ENCODE measurements around the gene TBC1D7.

The TBC1D7 gene

GRCh38 chr6:13290335-13290734, 38.0 kb downstream of the TBC1D7 start:
- no peak for DNase-seq

DNA sequence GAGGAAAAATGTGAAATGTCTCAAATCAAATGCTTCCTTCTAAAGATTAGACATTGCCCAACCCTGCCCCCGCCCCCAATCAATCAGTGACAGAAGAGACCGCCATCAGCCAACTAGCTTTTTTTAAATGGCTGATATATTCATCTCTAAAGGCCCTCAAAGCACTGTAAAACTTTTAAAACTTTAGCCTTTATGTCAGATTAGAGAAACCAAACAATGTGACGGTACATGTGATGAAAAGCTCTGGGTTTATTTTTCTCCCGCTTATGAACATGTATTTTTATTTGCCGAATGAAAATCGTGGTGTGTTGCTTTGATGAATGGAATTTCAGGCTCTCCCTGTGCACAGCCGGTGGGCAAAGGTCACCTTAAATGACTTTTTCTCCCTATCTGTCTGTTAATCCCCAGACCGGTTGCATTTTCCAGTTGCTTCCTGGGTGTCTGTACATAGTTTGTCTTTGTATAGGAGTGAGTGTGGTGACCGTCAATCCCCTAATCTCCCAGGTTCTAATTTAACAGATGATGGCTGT, 38.5 kb downstream of the TBC1D7 start:
- DNase-seq: no peak

GRCh38 chr6:13288969-13289391, 39.4 kb downstream of the TBC1D7 start:
- no peak for DNase-seq

DNA sequence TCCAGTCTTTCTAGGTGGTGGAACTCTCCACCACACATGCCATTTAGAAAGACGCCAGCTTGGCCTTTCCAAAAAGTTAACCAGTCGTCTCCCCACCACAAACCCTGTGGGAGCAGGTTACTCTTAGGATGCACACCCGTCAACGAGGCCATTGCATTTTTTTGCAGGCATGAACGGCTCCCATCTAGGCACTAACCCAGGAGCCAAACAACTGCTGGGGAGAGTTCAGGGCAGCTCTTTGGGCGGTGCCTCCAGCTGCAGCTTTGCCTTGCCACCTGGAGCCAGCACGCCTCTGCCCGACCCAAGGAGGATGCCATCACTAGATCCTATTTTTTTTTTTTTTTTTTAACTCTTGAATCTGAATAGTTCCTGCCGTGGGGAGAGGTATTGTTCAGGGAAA, 39.9 kb downstream of the TBC1D7 start:
- no peak for DNase-seq

DNA sequence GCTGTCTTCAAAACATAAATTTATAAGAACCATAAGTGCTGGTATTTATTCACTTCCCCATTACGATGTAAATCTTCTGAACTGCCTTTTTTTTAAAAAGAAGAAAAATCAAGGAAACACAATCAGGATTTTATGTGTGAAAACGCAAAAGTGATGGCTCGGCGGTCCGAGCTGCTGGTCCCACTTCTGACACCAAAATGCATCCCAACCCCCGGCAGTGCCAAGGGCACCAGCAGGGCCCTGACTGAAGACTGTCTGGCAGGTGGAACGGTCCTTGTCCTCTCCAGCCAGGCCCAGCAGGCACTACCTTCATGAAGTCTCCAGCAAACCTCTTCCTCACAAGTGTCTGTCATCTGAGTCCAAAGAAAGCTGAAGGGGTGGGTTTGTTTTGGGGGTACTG, 41.2 kb downstream of the TBC1D7 start:
- no peak for DNase-seq

- no peak for DNase-seq
Measured at GRCh38 chr6:13286181-13286580, 42.2 kb downstream of the TBC1D7 start.

- DNase-seq: no peak
Measured at GRCh38 chr6:13285705-13286104, 42.6 kb downstream of the TBC1D7 start.

GRCh38 chr6:13284646-13285045, 43.7 kb downstream of the TBC1D7 start:
- DNase-seq: no peak

GRCh38 chr6:13283331-13283730, 45.0 kb downstream of the TBC1D7 start:
- no peak for DNase-seq

DNA sequence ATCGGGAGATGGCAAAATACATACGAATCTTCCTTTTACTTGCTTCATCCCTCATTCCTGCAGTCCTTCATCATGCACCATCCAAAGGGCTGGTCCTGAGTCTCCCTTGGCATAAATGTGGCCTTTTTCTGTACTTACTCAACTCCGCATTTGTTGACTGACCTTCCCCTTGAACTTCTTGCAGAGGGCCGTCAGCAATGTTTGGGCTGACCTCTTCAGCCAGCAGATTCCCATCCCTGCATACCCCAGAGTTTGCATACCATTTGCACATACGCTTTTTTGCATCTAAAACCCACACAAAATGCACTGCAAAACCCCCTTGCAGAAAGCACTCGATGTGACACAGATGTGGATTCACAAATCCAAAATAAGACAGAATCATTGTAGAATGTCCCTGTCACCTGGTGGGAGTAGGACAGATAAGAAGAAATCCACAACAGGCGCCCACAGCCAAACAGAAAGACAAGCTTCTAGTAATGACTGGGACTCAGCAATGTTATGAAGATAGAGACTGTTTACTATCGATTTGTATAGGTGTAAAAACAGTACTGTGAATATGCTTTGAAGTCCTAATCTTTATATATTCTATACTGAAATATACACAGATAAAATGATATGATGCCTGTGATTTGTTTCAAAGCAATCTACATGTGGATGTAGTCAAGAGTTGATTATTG, 45.8 kb downstream of the TBC1D7 start:
- no peak for DNase-seq

GRCh38 chr6:13281686-13282085, 46.7 kb downstream of the TBC1D7 start:
- no peak for DNase-seq

GRCh38 chr6:13280254-13280653, 48.1 kb downstream of the TBC1D7 start:
- no peak for DNase-seq

- DNase-seq: no peak
Measured at GRCh38 chr6:13278991-13279390, 49.3 kb downstream of the TBC1D7 start.

- no peak for DNase-seq
Measured at GRCh38 chr6:13278164-13278563, 50.2 kb downstream of the TBC1D7 start.

DNA sequence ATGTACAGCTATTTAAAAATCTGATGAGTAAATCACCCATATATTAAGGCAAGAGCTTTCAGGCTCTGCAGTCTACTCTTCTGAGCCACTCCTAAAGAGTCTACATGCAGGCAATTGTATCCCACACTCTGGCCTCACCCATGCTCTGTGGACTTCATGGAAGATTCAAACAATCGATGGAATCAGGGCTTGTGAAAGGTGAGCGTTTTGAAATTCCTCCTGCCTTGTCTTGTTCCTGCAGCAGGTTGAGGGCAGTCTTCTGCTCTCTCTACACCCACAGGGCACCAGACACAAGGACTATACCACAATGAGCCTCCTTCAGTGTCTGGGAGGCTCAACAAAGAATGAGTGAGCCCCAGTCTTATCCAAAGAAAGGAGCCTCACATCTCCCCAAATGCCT, 51.1 kb downstream of the TBC1D7 start:
- no peak for DNase-seq

- no peak for DNase-seq
Measured at GRCh38 chr6:13275435-13275989, 52.8 kb downstream of the TBC1D7 start.

DNA sequence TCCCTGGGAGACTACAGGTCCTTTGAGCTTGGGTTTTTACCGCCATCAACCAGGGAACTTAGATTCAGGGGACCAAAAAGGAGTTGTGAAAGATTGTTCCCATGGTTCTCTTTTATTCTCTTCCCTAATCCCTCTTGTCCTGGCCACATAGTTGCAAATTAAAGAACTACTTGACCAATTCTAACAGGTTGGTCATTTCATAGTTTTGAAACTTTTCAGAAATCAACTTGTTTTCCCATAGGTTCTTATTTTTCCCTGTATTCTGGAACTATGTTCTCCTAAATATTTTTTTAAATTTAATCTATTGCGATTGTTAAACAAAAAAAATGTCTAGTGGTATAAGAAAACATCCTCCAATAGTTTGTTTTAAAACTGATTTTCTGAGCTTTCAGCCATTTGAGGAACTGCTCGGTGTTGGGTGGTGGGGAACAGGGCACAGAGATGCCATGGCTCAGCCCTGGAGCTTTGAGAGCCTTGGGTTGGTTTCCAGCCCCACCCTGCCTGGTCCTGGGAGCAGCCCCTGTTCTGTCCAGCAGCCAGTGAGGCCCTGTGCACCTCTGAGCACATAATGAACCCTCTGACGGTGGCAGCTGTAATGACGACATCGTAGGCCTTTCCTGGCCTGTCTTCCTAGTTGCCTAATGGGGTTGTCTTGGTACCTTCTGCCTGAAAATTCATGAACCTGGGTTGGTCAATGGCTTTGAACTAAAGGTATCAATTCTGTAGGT, 53.5 kb downstream of the TBC1D7 start:
- DNase-seq: no peak

GRCh38 chr6:13273931-13274706, 54.2 kb downstream of the TBC1D7 start:
- DNase-seq: peak in 1 of 2 donors; percentile 12

DNA sequence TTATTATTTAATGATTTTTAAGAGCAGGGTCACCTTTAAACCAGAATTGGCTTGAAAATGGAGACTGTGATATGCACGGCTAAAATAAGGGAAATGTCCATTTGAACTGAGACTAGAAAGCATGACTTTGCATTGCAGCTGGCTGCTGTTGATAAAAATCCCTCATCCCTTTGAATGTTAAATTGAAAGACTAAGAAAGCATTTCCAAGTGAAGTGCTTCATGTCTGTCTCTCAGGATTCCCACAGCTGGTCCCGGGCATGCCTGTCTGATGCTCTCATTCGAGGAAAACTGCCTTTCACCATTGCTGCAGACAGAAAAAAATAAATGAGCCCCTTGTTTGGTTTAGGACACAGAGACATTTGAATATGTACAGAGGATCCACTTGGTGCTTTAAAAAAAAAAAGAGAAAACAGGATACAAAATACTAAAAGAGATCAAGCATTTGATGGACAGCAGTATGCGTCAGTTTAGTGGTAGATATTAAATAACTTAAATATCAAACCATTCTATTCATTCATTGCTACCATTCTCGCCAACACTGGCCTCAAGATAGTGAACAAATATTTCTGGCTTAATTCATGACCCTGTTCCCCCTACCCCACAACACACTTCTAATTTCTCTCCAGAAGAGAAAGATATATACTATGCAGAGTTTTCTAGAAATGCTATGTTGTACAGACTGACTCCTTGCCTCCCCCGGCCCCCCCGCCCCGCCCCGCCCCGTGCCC, 55.0 kb downstream of the TBC1D7 start:
- peak; percentile 19 to 37 for DNase-seq

- DNase-seq: no peak
Measured at GRCh38 chr6:13272131-13273046, 55.9 kb downstream of the TBC1D7 start.

DNA sequence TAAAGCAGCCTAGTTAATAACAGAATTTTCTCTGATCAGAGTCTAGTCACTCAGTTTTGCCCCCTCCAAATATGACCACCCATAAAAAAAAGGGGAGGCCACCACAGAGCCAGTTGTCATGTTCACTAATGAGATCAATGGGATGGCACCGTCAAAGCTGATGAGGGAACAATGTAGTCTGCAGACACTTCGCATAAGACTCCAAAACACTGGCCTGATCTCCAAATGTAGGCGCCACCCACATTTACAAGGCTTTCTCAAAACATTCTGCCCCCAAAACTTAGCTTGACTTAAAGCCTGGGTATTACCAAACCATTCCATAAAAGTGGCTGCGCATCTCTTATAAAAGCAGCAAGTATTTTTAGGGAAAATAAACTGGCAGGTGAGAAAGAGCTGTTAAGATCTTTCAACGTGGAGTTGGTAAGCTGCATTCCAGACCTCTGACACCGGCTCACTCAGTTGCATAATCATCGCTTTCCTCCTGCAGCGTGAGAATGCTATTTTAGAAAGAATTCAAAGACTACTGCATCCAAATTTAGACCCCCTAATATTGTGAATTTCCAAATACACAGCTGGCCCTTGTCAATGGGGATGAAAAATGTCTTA, 59.3 kb downstream of the TBC1D7 start:
- DNase-seq: no peak
